Spinal cord (tissue), 10 donors: ENCODE results near the gene ZNF260. TPM values are rescaled to one million over a fixed set of nuclear protein-coding genes. Genes with fewer than 3 reads are reported as not detected.
A peak's percentile ranks its signal among the peaks of the same experiment; 100 is the strongest.

Experiments used
- DNase-seq, 6 donors: peaks; one replicate each; pipeline versions ENCODE4 v3.0.0 to v3.0.0-alpha.2; 2013 to 2015; ENCODE audit warnings: low spot score in 6 of 6, low read depth in 4 of 6
- H3K27ac ChIP-seq: one replicate; pipeline ENCODE4 v1.5.1; 2013; ENCODE audit warnings: low read depth, low read length, control low read depth
- H3K27me3 ChIP-seq: one replicate; pipeline ENCODE4 v1.6.1; 2013; ENCODE audit warnings: low read length; ENCODE audit not compliant: control insufficient read depth, insufficient read depth
- H3K36me3 ChIP-seq: one replicate; pipeline ENCODE4 v1.6.1; 2013; ENCODE audit warnings: low read length; ENCODE audit not compliant: control insufficient read depth, insufficient read depth
- H3K4me1 ChIP-seq: one replicate; pipeline ENCODE4 v1.6.1; 2013; ENCODE audit warnings: low read length; ENCODE audit not compliant: control insufficient read depth, insufficient read depth
- H3K4me3 ChIP-seq: one replicate; pipeline ENCODE4 v1.5.1; 2013; ENCODE audit warnings: low read depth, low read length, control low read depth
- H3K9me3 ChIP-seq: one replicate; pipeline ENCODE4 v1.6.1; 2013; ENCODE audit warnings: low read length; ENCODE audit not compliant: control insufficient read depth, insufficient read depth
- WGBS: methylation state at CpG from one replicate; pipeline ENCODE4 v1.1.5; 2013; ENCODE audit warnings: missing lambda C conversion rate; ENCODE audit not compliant: insufficient coverage; 5-methylcytosine and 5-hydroxymethylcytosine counted together
- long read RNA-seq, 4 donors: transcript quantifications; one replicate each; lab custom pipeline, GENCODE V29; 2026
- polyA plus RNA-seq, 2 donors: library from polyadenylated mRNA; unstranded; fragments of 120-200 nt; gene quantifications; one replicate each; pipeline ENCODE4 v1.2.1, GENCODE V29; 2013; ENCODE audit not compliant: insufficient read length in 2 of 2
- total RNA-seq, 2 donors: library from RNA; depleted of rRNA in 1 of 2; stranded (reverse); fragments of 120-200 nt in 1 of 2; fragments of >200 nt in 1 of 2; gene quantifications; one replicate each; pipeline versions ENCODE4 v1.2.3 to v1.2.4, GENCODE V29; 2013 to 2014
- donor health status: healthy.

The ZNF260 gene
- total RNA-seq = 10 to 100 TPM; 34.9 to 45.7 TPM
- 10 to 100 TPM; 21.9 to 35.4 TPM for polyA plus RNA-seq
- long read RNA-seq, donor 1, full-length matches to known transcripts = 5 of 5 reads
- long read RNA-seq, donor 1, partial matches to known transcripts = 0 of 5 reads
- long read RNA-seq, donor 1, other reads (novel, unspliced or antisense) = 0 of 5 reads
- long read RNA-seq, donor 2, full-length matches to known transcripts = 5 of 5 reads
- long read RNA-seq, donor 2, partial matches to known transcripts = 0 of 5 reads
- long read RNA-seq, donor 2, other reads (novel, unspliced or antisense) = 0 of 5 reads
- long read RNA-seq, donor 3, full-length matches to known transcripts = 5 of 5 reads
- long read RNA-seq, donor 3, partial matches to known transcripts = 0 of 5 reads
- long read RNA-seq, donor 3, other reads (novel, unspliced or antisense) = 0 of 5 reads
- long read RNA-seq, donor 4, full-length matches to known transcripts = 5 of 5 reads
- long read RNA-seq, donor 4, partial matches to known transcripts = 0 of 5 reads
- long read RNA-seq, donor 4, other reads (novel, unspliced or antisense) = 0 of 5 reads

GRCh38 chr19:36528194-36528920, at the start of gene ZNF260:
Gene ZNF260, minus strand, starts transcription at chr19:36528271. Its CDS starts 13,033 bp downstream, at chr19:36515238.
- Histone ChIP-seq H3K36me3 (peaks cover 2% of the 10 kb centered on the region), H3K4me3 (peak within 1 kb of the TSS; percentile 81), H3K9me3 (no peaks in the 10 kb centered on the region), H3K27ac (peak within 1 kb of the TSS; percentile 96), H3K4me1 (peaks cover 12% of the 10 kb centered on the region), H3K27me3 (no peaks in the 10 kb centered on the region)
- peak; percentile 89 to 99 (median 96) for DNase-seq
- WGBS = under 1% methylated on average over 54 of the region's 55 CpGs

GRCh38 chr19:36577271-36577996, 49.4 kb upstream of the ZNF260 start:
- WGBS = 100% methylated on average over 1 of the region's 3 CpGs
- H3K36me3 ChIP-seq = peaks cover 26% of the 10 kb centered on the region
- H3K4me1 ChIP-seq = peaks cover 6% of the 10 kb centered on the region
- H3K9me3 ChIP-seq = no peaks in the 10 kb centered on the region
- no peak overlapping the region for H3K4me3 ChIP-seq
- H3K27ac ChIP-seq = no peak overlapping the region
- no peak for DNase-seq
- no peaks in the 10 kb centered on the region for H3K27me3 ChIP-seq

GRCh38 chr19:36574741-36575140, 46.7 kb upstream of the ZNF260 start:
- H3K9me3 ChIP-seq = no peaks in the 10 kb centered on the region
- H3K27ac ChIP-seq = no peak overlapping the region
- no peaks in the 10 kb centered on the region for H3K27me3 ChIP-seq
- DNase-seq = no peak
- peaks cover 29% of the 10 kb centered on the region for H3K36me3 ChIP-seq
- H3K4me3 ChIP-seq = no peak overlapping the region
- 80% methylated on average over 1 of the region's 2 CpGs for WGBS
- H3K4me1 ChIP-seq = peaks cover 6% of the 10 kb centered on the region

- Histone ChIP-seq H3K27me3 (no peaks in the 10 kb centered on the region), H3K4me3 (peak overlapping the region; percentile 64), H3K9me3 (no peaks in the 10 kb centered on the region), H3K36me3 (peaks cover 29% of the 10 kb centered on the region), H3K4me1 (peaks cover 6% of the 10 kb centered on the region), H3K27ac (peak overlapping the region; percentile 50)
- no peak for DNase-seq
- 8% methylated on average over 8 of the region's 18 CpGs for WGBS
These were observed 46.0 kb upstream of the ZNF260 start for GRCh38 chr19:36573895-36574720.

- H3K4me3 ChIP-seq = peak within 1 kb of the TSS; percentile 64
- H3K27me3 ChIP-seq = no peaks in the 10 kb centered on the region
- 0% methylated on average over 66 of the region's 66 CpGs for WGBS
- H3K27ac ChIP-seq = peak within 1 kb of the TSS; percentile 50
- peak; percentile 84 to 98 (median 90) for DNase-seq
- H3K4me1 ChIP-seq = peaks cover 6% of the 10 kb centered on the region
- H3K9me3 ChIP-seq = no peaks in the 10 kb centered on the region
- H3K36me3 ChIP-seq = peaks cover 21% of the 10 kb centered on the region
These were observed 45.2 kb upstream of the ZNF260 start, which contains the start of gene ZNF529 for GRCh38 chr19:36573020-36573894. Gene ZNF529, minus strand, starts transcription at chr19:36573292. Its CDS starts 946 bp downstream, at chr19:36572346.

- no peaks in the 10 kb centered on the region for H3K27me3 ChIP-seq
- WGBS = 0% methylated on average over 9 of the region's 11 CpGs
- no peaks in the 10 kb centered on the region for H3K9me3 ChIP-seq
- peak overlapping the region; percentile 64 for H3K4me3 ChIP-seq
- H3K4me1 ChIP-seq = peaks cover 6% of the 10 kb centered on the region
- peak overlapping the region; percentile 50 for H3K27ac ChIP-seq
- peaks cover 18% of the 10 kb centered on the region for H3K36me3 ChIP-seq
- no peak for DNase-seq
These were observed 44.5 kb upstream of the ZNF260 start for GRCh38 chr19:36572593-36573019.

- no CpG with 5 or more reads among the region's 1 CpG for WGBS
- DNase-seq = no peak
- Histone ChIP-seq H3K4me3 (no peak overlapping the region), H3K27ac (no peak overlapping the region), H3K27me3 (no peaks in the 10 kb centered on the region), H3K4me1 (no peaks in the 10 kb centered on the region), H3K9me3 (peaks cover 6% of the 10 kb centered on the region), H3K36me3 (peaks cover 14% of the 10 kb centered on the region)
These were observed 36.3 kb upstream of the ZNF260 start for GRCh38 chr19:36564391-36564790.
